GM11168 (cell line): Measurements from ENCODE around the gene KIAA1217.
"Not testable (repeated sequence)": the region's sequence is repeated elsewhere in the genome, so short reads cannot be mapped to it uniquely, and the experiment has no call there.

ENCODE experiments used
- in situ Hi-C: fragments of 300-500 bp; cut with MboI; formaldehyde crosslinking; loops from one replicate; pipeline ENCODE4 v1.12.0; 2022; ENCODE audit warnings: low sequenced_read_pairs; ENCODE audit not compliant: unreplicated experiment

The KIAA1217 gene

DNA sequence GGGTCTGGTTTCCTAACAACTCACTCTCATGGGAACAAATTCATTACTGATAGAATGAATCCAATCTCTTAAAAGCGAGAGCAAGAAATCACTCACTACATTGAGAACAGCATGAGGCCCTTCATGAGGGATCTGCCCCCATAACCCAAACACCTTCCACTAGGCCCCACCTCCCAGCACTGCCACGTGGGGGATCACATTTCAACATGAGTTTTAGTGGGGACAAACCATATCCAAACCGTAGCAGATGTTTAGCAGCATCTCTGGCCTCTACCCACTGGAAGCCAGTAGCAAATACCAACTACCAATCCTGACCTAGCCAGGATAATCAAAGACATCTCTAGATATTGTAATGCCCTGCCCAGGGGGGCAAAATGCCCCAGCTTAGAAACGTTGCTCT is 270.9 kb downstream of the KIAA1217 start:
- in situ Hi-C loops: no loop called here

DNA sequence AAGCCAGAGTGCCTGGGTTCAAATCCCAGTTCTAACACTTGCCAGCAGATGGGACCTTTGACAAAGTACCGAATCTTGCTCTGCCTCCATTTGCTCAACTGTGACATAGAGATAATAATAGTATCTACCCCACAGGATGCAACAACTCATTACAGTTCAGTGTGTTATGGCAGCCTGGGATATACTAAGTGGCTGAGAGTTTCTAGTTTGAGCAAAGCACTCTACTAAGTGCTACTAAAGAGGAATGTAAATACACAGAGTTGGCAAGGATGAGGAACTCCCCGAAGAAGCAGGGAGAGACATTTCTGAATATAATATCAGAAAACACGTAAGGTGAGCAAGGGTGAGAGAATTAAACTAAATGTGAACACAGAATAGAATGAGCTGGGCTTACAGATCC is 271.5 kb downstream of the KIAA1217 start:
- in situ Hi-C loops: no loop called here

DNA sequence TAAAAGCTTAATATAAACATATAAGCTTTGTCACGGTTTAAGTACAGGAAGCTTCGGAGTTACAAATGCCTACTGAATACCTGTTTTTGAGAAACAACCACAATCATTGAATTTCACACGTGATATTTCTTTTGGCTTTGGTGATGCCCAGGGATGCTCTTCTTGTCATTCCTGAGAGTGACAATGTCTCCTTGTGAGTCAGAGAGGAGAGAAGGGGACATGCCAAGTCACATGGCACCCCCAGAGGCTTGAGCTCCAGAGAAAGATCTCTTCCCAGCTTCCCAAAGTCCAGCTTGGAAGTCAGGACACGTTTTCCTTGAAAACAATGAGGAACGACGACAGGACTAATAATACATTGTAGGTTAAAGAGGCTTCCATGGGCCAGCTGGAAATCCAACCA is 272.3 kb downstream of the KIAA1217 start:
- in situ Hi-C loops: no loop called here

DNA sequence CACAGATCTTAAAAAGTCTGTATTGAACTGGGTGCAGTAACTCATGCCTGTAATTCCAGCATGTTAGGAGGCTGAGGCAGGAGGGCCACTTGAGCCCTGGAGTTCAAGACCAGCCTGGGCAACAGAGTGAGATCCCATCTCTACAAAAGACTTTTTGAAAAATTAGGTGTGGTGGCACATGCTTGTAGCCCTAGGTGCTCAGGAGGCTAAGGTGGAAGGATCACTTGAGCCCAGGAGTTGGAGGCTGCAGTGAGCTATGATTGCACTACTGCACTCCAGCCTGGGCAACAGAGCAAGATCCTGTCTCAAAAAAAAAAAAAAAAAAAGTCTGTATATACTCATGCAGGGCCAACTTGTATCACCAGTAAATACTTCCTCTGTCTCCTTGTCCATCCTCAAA is 273.8 kb downstream of the KIAA1217 start:
- in situ Hi-C loops: not testable (repeated sequence)

DNA sequence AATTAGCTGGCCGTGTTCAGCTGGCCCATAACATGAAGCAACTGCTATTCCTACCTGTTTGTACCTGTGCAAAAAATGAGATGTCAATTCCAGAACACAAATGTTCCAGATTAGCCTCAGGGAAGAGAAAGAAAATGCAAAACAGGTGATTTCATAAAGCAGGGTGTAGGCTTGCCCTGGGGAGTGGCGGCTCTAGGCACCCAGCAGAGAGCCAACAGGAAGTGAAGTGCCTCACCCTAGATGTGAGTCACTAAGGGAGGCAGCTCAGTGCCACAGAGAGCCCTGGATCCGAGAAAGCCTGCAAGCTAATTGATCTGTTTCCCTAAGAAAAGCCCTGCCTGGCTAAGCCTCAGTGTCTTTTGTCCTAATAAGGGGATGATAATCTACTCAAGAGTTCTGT is 274.8 kb downstream of the KIAA1217 start:
- in situ Hi-C loops: no loop called here

DNA sequence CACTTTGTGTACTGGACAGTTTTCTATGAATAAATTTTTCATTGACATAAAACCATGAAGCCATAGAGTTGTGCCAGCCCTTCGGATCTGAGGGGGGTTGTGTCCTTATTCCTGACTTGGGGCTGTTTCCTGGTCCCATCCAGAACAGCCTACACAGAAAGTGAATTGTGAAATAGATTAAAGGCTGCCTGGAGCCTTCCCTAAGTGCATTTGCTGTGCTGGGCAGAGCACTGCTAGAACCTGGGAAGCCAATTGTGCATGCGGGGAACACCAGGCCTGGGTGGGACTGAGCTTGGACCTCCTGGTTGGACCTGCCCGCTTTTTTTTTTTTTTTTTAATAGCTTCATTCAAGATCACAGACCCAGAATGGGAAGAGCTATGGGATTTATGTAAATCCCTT is 275.8 kb downstream of the KIAA1217 start:
- in situ Hi-C loops: no loop called here

DNA sequence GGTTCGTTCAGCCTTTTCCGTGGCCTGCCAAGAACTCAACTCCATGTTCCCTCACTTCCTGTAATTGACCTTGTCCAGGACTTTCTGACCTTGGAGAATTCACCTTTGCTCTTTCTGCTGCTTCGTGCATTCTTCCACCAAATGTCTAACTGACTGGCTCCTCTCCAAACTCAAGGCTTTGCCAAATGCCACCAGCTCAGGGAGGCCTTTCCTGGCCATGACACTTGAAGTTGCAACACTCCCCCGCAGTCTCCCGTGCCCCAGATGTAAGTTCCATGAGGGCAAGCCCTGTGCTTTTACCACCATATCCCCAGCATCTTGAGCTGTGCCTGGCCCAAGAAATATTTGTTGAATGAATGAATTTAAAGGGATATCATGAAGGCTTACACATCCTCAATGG is 276.4 kb downstream of the KIAA1217 start:
- in situ Hi-C loops: no loop called here

DNA sequence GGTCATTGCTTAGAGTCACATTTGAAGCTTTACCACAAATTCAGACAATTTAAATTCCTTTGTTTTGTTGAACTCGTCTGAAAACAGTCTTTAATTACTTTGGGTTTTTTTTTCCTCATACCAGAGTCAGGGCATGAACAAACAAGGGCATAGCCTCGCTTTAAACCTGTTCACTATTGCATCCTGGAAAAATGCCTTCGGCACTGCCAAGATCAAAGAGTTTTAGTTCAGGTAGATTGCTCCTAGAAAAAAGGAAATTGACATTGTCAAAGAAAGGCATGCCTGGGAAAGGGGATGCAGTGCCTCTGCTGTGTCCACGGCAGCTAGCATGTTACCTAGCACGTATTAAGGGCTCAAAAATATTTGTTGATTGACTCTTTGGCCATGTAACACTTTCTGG is 279.7 kb downstream of the KIAA1217 start:
- in situ Hi-C loops: no loop called here

DNA sequence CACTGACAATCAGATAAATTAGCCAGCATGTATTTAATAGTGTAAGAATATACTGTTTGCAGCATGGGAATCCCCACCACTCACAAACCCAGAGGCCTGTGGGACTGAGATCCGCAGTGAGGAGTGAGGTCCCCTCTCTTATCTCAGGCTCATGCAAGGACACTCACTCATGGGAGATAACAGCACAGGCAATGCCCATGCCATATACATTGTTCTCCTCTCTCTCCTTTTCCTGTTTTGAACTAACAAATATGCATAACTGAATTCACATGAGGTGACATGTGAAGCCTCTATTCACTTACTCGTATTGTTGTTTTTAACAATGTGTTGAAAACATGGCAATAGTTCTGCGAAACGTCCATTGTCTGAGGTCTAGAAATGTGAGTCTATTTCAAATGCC is 284.2 kb downstream of the KIAA1217 start:
- in situ Hi-C loops: no loop called here

DNA sequence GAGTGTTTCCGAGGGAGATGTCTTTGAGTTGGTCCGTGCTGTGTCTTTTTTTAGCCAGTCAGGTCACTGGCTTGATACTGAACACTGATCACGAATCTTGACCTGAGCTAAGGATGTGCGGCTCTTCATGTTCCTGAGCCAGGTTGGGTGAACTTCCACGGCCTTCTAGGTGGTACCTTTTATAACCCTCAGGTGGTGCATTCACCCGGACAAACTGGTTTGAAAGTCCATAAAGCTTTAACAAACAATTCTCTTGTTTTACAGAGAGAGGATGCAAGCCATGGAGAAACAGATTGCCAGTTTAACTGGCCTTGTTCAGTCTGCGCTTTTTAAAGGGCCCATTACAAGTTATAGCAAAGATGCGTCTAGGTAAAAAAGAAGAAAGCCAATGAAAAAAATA is 285.3 kb downstream of the KIAA1217 start:
- in situ Hi-C loops: no loop called here

DNA sequence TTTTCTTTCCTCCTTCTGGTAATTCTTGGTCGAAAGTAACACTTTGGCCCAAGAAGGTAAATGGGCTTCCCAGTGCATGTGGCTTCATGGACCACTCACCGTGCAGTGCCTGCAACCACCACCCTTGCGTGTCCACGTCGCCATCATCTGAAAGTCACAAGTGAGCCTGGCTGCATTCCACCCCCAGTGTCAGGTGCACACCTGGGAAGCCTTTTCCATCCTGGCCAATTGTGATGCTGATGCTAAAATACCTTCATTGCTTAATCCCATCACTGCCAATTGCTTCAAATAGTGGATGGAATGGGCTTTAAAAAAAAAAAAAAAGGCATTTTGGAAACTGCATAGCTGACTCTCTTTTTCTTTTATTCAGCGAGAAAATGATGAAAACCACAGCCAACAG is 285.8 kb downstream of the KIAA1217 start:
- in situ Hi-C loops: no loop called here

DNA sequence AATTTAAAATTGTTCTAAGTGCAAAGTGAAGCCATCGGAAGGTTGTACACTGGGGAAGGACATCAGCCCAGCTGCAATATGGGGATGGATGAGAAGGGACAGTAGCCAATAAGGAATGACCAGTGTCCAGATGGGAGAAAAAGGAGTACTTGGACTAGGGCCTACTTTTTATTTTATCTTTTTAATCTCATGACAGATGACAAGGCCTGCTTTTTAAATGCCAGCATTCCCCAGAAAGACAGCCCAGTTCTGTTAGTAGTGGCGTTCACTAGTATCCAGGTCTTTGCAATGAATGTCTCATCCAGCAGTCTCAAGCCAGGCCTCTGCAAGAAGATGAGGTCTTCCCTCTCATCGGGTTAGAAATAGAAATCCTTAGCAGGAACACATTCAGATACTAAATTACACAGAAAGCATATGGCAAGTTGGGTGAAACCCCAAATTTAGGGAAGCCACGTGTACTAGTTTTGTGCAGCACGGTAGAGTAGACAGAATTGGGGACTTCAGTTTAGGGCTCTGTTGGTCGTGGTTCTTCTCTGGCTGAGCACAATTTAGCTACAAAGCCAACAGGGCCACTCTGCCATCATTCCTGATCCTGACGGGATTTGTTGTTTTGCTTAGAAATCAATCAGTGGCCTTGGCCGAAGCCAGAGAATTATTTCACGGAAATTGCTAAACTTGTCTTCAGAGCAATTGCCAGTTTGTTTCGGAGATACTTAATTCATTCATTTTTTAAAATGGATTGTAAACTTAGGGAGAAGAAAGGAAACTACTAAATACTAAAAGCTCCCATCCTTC is 286.9 kb downstream of the KIAA1217 start:
- in situ Hi-C loops: no loop called here

DNA sequence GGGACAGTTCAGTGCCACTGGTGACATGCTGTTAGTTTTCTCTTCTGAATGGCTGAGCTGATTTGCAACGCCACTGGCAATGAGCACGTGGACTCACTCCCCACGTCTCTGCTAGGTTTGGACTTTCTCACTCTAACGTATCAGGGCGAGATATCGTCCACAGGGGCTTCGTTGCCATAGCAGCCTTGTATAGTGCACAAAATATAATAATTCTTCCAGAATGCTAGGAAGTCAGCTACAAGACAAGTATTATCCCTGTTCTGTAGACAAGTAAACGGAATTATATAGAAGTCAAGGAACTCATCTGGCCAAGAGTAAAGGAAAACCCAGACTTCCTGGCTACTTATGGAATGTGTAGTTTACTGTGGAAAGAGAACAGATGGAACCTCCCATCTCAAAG is 288.0 kb downstream of the KIAA1217 start:
- in situ Hi-C loops: no loop called here

DNA sequence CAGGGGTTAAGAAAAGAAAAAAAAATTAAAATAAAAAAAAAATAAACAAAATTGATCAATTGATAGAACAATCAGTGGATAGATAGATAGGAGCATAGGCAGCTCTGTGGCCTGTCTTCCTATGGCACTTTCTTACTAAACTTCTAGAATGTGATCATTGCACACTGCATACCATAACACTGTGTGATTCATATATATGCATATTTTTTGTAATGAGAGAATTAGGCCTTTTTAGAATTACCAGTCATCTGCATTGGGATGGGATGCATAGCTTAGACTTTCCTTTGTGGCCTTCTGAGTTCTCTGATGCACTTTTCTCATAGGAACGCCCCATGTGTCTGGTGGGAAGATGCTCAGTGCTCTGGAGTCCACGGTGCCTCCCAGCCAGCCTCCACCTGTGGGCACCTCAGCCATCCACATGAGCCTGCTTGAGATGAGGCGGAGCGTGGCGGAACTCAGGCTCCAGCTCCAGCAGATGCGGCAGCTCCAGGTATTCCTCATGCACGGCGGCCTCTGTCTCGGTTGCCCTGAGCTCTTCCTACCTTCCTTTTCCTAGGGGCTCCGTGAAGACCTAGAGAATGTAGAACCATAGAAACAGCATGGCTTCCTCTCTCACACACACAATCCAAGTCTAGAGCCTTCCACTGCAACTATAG is 292.2 kb downstream of the KIAA1217 start:
- in situ Hi-C loops: no loop called here

DNA sequence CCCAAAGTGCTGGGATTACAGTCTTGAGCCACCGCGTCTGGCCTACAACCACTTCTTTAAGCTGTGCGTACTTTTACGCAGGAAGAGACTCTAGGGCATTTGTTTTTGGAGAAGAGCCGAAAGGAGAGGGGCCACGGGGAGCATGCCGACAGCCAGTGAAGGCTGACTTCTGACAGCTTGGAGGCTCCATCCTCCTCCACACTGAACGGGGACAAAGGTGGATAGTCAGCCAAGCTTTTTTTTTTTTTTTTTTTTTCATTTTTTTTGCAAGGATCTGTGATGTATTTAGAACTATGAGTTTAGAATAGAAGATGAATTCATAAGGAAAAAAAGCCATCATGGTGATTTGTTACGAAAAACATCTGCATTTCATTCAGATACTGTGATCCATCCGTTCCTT is 293.1 kb downstream of the KIAA1217 start:
- in situ Hi-C loops: no loop called here

DNA sequence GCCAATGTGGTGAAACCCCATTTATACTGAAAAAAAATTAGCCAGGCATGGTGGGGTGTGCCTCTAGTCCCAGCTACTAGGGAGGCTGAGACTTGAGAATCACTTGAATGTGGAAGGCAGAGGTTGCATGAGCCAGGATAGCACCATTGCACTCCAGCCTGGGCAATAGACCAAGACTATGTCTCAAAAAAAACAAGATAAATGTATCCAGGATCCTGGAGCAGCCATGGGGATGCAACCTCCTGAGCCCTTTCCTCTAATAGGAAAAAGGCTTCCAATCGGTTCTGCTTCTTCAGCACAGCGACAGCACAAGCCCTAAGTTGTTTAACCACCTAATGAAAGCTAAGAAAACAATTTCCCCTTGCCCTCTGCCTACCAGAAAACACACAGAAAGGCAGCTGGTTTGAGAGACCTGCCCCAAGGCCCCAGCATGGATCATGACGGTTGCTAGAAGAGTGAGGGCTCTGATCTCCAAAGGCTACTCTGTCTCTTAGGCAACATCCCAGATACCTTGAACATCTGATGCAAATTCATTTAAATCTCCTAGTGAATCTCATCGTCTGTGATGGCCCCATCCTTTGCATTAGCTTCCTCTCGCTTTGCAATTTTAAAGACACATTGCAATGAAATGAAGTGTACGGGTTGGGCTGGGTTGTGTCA is 294.0 kb downstream of the KIAA1217 start:
- in situ Hi-C loops: no loop called here

DNA sequence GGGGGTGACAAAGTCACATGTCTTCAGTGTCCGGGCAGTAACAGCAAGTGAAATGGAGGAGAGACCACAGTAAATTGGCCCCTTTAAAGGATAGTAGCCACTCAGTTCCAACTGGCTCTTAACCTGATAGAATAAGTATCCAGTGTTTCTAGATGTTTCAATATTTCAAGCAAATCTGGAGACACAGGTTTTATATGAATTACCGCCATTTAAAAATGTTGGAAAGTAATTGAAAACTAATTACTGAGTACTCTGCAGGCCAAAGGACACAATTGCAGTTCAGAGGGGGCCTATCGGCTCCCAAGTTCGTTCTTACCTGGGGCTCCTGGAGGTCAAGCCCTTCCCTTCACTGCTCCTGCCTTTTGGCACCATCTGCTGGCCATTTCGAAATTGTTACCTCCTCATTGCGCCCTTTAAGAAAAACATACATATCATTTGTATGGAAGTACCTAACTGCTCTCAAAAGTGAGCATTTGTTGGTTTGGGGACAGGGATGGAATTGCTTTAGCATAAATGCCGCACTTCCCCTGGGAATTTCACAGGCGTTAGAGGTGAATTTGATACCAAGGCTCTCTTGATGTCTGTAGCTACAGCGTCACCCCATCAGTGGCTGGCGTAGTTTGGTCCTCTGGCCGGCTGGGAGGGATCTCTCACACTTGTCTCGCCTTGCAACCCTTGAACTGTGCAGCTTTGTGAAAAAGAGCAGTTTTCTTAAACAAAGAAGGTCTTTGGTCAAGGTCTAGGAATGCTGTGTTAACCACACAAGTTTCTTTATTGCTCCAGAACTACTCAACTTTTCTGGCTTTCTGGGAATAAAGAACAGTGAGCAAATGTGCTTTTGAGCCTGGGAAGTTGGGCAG is 294.8 kb downstream of the KIAA1217 start:
- in situ Hi-C loops: no loop called here

DNA sequence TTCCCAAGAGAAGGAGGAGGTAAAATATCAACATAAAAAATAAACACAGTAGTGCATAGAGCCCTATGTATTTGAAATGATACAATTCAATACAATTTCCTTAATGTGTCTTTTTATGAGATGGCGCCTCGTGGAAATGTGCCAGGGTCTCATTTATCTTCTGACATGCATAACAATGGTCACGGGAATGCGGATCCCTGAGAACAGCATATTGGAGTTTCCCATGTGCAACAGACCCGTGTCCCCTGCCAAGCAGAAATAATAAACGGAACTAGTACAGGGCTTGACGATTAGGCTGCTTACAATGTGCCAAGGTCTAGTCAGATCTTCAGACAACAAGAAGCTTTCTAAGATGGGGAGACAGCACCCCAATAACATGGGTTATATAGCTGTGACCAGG is 296.8 kb downstream of the KIAA1217 start:
- in situ Hi-C loops: no loop called here

DNA sequence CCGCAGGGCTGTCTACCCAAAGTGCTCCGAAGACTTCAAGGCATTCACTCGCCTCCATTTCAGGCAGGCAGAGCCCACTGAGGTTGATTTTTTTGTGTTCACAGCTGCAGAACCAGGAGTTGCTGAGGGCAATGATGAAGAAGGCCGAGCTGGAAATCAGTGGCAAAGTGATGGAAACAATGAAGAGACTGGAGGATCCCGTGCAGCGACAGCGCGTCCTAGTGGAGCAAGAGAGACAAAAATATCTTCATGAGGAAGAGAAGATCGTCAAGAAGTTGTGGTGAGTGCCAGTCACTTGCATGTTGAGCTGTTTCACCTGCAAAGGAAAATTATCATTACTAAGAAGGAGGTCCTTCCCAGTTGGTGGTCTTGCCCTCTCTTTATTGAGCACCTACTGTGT is 304.2 kb downstream of the KIAA1217 start:
- in situ Hi-C loops: loop anchor here (10.0 kb wide), 1 partner anchor 108 kb away; no protein-coding TSS in a partner anchor

DNA sequence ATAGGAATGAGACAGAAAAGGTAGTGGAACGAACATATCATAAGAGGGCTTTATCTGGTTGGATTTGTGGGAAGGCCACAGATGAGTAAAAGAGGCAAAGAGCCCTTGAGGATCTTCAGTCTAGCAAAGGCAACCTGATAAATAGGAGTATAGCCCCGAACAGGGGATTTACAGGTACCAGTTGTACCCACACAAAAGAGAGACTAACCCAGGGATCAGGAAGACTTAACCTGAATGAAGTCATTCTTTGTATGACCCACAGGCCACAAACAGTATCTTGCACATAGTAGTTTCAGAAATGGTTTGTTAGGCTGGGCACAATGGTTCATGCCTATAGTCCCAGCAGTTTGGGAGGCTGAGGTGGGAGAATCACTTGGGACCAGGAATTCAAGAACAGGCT is 306.5 kb downstream of the KIAA1217 start:
- in situ Hi-C loops: loop anchor here (10.0 kb wide), 1 partner anchor 111 kb away; no protein-coding TSS in a partner anchor
